Smooth muscle cell of the brain vasculature (primary cell): ENCODE results near the gene XIRP2.
"Not testable (repeated sequence)": the region's sequence is repeated elsewhere in the genome, so short reads cannot be mapped to it uniquely, and the experiment has no call there.

Experiments used
- DNase-seq: peaks from one replicate; pipeline ENCODE4 v3.0.0-alpha.2; 2012; ENCODE audit warnings: low read depth, low spot score

XIRP2 gene

GRCh38 chr2:167196461-167197252 lies 308.4 kb downstream of the XIRP2 start:
- peak; percentile 32 for DNase-seq

- no peak for DNase-seq
These were observed 309.7 kb downstream of the XIRP2 start for GRCh38 chr2:167198009-167198408.

GRCh38 chr2:167198576-167198975 lies 310.3 kb downstream of the XIRP2 start:
- DNase-seq = no peak

- DNase-seq = no peak
These were observed 311.7 kb downstream of the XIRP2 start for GRCh38 chr2:167200019-167200418.

GRCh38 chr2:167209784-167210183 lies 321.5 kb downstream of the XIRP2 start:
- no peak for DNase-seq

- peak; percentile 52 for DNase-seq
These were observed 323.9 kb downstream of the XIRP2 start for GRCh38 chr2:167212014-167212648.

- no peak for DNase-seq
These were observed 327.3 kb downstream of the XIRP2 start for GRCh38 chr2:167215595-167215994.

- no peak for DNase-seq
These were observed 349.2 kb downstream of the XIRP2 start for GRCh38 chr2:167237478-167237877.

GRCh38 chr2:167240671-167241070 lies 352.4 kb downstream of the XIRP2 start:
- no peak for DNase-seq

GRCh38 chr2:167249197-167249596 lies 360.9 kb downstream of the XIRP2 start:
- no peak for DNase-seq

- peak; percentile 17 for DNase-seq
These were observed 364.7 kb downstream of the XIRP2 start for GRCh38 chr2:167253025-167253424.

GRCh38 chr2:167254721-167255120 lies 366.4 kb downstream of the XIRP2 start:
- no peak for DNase-seq

GRCh38 chr2:167258712-167259111 lies 370.4 kb downstream of the XIRP2 start:
- no peak for DNase-seq

- peak; percentile 7 for DNase-seq
These were observed 376.1 kb downstream of the XIRP2 start for GRCh38 chr2:167264380-167264779.

- no peak for DNase-seq
These were observed 376.7 kb downstream of the XIRP2 start for GRCh38 chr2:167265004-167265403.

GRCh38 chr2:167265722-167266121 lies 377.4 kb downstream of the XIRP2 start:
- DNase-seq = no peak

GRCh38 chr2:167268245-167268644 lies 380.0 kb downstream of the XIRP2 start:
- not testable (repeated sequence) for DNase-seq

GRCh38 chr2:167271932-167272331 lies 383.7 kb downstream of the XIRP2 start:
- DNase-seq = no peak

GRCh38 chr2:167275046-167275445 lies 386.8 kb downstream of the XIRP2 start:
- no peak for DNase-seq

GRCh38 chr2:167279810-167280209 lies 391.5 kb downstream of the XIRP2 start:
- DNase-seq = no peak

- no peak for DNase-seq
These were observed 398.9 kb downstream of the XIRP2 start for GRCh38 chr2:167287212-167287611.

GRCh38 chr2:167289651-167290410 lies 401.6 kb downstream of the XIRP2 start:
- no peak for DNase-seq
